HT-29 (cell line): ENCODE results near the gene MESP2. TPM values are rescaled to one million over a fixed set of nuclear protein-coding genes. Genes with fewer than 3 reads are reported as not detected.
A peak's percentile ranks its signal among the peaks of the same experiment; 100 is the strongest.

ENCODE experiments used
- DNase-seq: peaks from one replicate; pipeline ENCODE4 v3.0.0-alpha.2; 2015; ENCODE audit warnings: low spot score
- total RNA-seq: library from RNA; depleted of rRNA; stranded (reverse); fragments of >200 nt; shearing (Covaris generic); gene quantifications from 2 replicates; pipeline ENCODE4 v1.2.3, GENCODE V29; 2014; rRNA removed

The MESP2 gene
- total RNA-seq = 0.15 TPM in 1 of 2 replicates, not detected in the other

GRCh38 chr15:89776274-89777072 is at the start of gene MESP2:
Gene MESP2 (plus strand): TSS chr15:89776332. CDS start chr15:89776358, 26 bp downstream.
- DNase-seq = peak; percentile 85

- no peak for DNase-seq
Measured at GRCh38 chr15:89728254-89728653, 47.9 kb upstream of the MESP2 start.

- DNase-seq = no peak
Measured at GRCh38 chr15:89731275-89731674, 44.9 kb upstream of the MESP2 start.

- no peak for DNase-seq
Measured at GRCh38 chr15:89732451-89733172, 43.5 kb upstream of the MESP2 start.

- DNase-seq = no peak
Measured at GRCh38 chr15:89735773-89736172, 40.4 kb upstream of the MESP2 start.

- DNase-seq = peak; percentile 93
Measured at GRCh38 chr15:89740137-89740536, 36.0 kb upstream of the MESP2 start.

- DNase-seq = no peak
Measured at GRCh38 chr15:89743011-89743410, 33.1 kb upstream of the MESP2 start.

- no peak for DNase-seq
Measured at GRCh38 chr15:89743594-89743993, 32.5 kb upstream of the MESP2 start.

GRCh38 chr15:89745131-89745530 is 31.0 kb upstream of the MESP2 start:
- DNase-seq = no peak

GRCh38 chr15:89745768-89746167 is 30.4 kb upstream of the MESP2 start:
- no peak for DNase-seq

- no peak for DNase-seq
Measured at GRCh38 chr15:89746386-89746780, 29.7 kb upstream of the MESP2 start.

- DNase-seq = no peak
Measured at GRCh38 chr15:89747708-89748682, 28.1 kb upstream of the MESP2 start.

GRCh38 chr15:89749054-89749453 is 27.1 kb upstream of the MESP2 start:
- no peak for DNase-seq

GRCh38 chr15:89749526-89749925 is 26.6 kb upstream of the MESP2 start:
- DNase-seq = no peak

GRCh38 chr15:89749951-89750559 is 26.1 kb upstream of the MESP2 start:
- peak; percentile 30 for DNase-seq

GRCh38 chr15:89750560-89751542 is 25.3 kb upstream of the MESP2 start, which contains the start of gene MESP1:
Gene MESP1 (minus strand): TSS chr15:89751249. CDS start chr15:89751231, 18 bp downstream.
- DNase-seq = peak; percentile 97

GRCh38 chr15:89751748-89752147 is 24.4 kb upstream of the MESP2 start:
- DNase-seq = peak; percentile 79

- no peak for DNase-seq
Measured at GRCh38 chr15:89753855-89754254, 22.3 kb upstream of the MESP2 start.

- no peak for DNase-seq
Measured at GRCh38 chr15:89754361-89755154, 21.6 kb upstream of the MESP2 start.
